GM10248 (cell line): ENCODE data around the gene BCAT1.
"Not testable (repeated sequence)": the region's sequence is repeated elsewhere in the genome, so short reads cannot be mapped to it uniquely, and the experiment has no call there.

Experiments
- CTCF ChIA-PET: fragments of 300-600 bp; sonication (Branson Sonifier 250); formaldehyde crosslinking; extraction: SDS; loops from one replicate; lab custom pipeline; 2021; ENCODE audit warnings: antibody characterized with exemption; lab: Yijun Ruan, JAX
- POLR2A ChIA-PET: fragments of 350-650 bp; sonication (Branson Sonifier 250); formaldehyde crosslinking; extraction: SDS; loops from one replicate; lab custom pipeline; 2020; ENCODE audit warnings: antibody characterized with exemption; lab: Yijun Ruan, JAX
- DNase-seq: peaks from one replicate; pipeline ENCODE4 v3.0.0; 2012; ENCODE audit errors: extremely low spot score
- TF ChIP-seq, protein P1 (sequence below): IDR thresholded peaks from 2 replicates; pipeline ENCODE4 v1.5.1; 2012; ENCODE audit warnings: mild to moderate bottlenecking, low read depth; ENCODE audit errors: extremely low read depth, missing control alignments, control extremely low read depth

Gene BCAT1

DNA sequence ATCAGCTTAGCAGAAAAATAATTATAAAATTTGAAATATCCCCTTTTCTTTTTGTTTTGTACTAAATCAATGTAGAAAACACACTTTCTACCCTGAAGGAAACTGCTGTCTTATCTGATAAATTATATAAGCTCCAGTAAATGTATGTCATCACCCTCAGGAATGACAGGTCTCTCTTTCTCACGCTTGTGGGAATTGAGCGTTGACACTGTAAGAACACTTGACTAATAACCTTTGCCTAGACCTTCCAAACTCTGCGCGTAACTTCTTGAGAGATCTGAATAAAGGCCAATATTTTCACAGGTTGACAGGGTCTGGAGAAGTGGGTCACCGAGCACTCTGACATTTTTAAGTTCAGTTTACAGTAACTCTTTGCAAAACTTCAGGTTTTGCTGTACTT lies 138.5 kb downstream of the BCAT1 start:
- TF ChIP-seq, protein P1, sequence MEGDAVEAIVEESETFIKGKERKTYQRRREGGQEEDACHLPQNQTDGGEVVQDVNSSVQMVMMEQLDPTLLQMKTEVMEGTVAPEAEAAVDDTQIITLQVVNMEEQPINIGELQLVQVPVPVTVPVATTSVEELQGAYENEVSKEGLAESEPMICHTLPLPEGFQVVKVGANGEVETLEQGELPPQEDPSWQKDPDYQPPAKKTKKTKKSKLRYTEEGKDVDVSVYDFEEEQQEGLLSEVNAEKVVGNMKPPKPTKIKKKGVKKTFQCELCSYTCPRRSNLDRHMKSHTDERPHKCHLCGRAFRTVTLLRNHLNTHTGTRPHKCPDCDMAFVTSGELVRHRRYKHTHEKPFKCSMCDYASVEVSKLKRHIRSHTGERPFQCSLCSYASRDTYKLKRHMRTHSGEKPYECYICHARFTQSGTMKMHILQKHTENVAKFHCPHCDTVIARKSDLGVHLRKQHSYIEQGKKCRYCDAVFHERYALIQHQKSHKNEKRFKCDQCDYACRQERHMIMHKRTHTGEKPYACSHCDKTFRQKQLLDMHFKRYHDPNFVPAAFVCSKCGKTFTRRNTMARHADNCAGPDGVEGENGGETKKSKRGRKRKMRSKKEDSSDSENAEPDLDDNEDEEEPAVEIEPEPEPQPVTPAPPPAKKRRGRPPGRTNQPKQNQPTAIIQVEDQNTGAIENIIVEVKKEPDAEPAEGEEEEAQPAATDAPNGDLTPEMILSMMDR: no peak
- ChIA-PET POLR2A (no interaction called here), CTCF (interaction anchor here (1.1 to 2.1 kb wide), 3 partner anchors 11 to 32 kb away, joined by 3 to 9 read pairs (median 3); no protein-coding TSS in a partner anchor)
- DNase-seq: no peak

DNA sequence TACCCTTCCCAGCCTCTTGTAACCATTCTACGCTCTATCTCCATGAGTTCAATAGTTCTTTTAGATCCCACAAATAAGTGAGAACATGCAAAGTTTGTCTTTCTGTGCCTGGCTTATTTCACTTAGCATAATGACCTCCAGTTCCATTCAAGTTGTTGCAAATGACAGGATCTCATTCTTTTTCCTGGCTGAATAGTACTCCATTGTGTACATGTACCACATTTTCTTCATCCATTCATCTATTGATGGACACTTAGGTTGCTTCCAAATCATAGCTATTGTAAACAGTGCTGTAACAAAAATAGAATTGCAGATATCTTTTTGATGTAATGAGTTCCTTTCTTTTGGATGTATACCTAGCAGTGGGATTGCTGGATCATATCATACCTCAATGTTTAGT lies 139.6 kb downstream of the BCAT1 start:
- POLR2A ChIA-PET, DNase-seq: not testable (repeated sequence)
- CTCF ChIA-PET: interaction anchor here (1.1 to 1.4 kb wide), 2 partner anchors 10 to 31 kb away, joined by 3 read pairs; no protein-coding TSS in a partner anchor

DNA sequence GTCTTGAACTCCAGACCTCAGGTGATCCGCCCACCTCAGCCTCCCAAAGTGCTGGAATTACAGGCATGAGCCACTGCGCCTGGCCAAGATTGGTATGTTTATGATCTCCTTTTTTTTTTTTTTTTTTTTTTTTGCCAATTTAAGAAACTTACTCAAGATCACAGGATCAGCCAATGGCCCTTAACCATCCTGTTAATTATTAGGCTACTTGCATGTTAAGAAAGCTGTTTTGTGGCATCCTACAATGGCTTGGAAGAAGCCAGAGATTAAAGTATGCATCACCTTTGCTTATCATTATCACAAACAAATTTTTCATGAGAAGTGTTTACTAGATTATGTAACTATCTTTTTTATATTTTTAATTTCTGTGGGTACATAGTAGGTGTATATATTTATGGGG lies 140.2 kb downstream of the BCAT1 start:
- ChIA-PET POLR2A (no interaction called here), CTCF (interaction anchor here (0.9 kb wide), 2 partner anchors 30 to 31 kb away, joined by 3 read pairs; no protein-coding TSS in a partner anchor)
- DNase-seq: no peak
- TF ChIP-seq, protein P1: no peak

DNA sequence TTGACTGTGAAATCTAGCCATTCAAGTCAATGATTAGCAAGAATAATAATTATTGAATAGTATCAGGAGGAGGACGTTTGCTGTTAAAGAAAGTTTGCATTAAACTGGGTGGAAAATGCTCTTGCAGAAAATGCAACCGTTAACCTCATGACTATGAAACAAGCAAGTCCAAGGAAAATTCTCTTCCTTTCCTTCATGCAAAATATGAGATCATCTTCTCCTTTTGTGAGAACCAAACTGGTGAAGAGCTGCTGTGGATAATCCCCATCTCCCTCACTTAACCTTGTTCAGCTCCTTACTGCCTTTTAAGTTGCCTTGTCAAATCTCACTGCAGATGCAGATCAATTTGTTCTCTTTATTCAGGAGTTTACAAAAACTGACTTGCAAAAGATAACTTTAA lies 142.5 kb downstream of the BCAT1 start:
- POLR2A ChIA-PET: no interaction called here
- no peak for DNase-seq

GRCh38 chr12:24803430-24804245 lies 145.3 kb downstream of the BCAT1 start:
- TF ChIP-seq, protein P1: no peak
- ChIA-PET CTCF (interaction anchor here (1.5 to 1.8 kb wide), 2 partner anchors 10 to 25 kb away, joined by 4 to 11 read pairs; no protein-coding TSS in a partner anchor), POLR2A (no interaction called here)
- DNase-seq: no peak

More for the DNA sequence above, 142.5 kb downstream of the BCAT1 start:
- TF ChIP-seq, protein P1: no peak
- CTCF ChIA-PET: interaction anchor here (1.1 kb wide), 1 partner anchor 8 kb away, joined by 5 read pairs; no protein-coding TSS in a partner anchor

- ChIA-PET CTCF (no interaction called here), POLR2A (no interaction called here)
- DNase-seq: peak; percentile 24
- TF ChIP-seq, protein P1: no peak
Observed at GRCh38 chr12:24798335-24798734, 150.6 kb downstream of the BCAT1 start.

GRCh38 chr12:24797901-24798300 lies 151.0 kb downstream of the BCAT1 start:
- POLR2A ChIA-PET: no interaction called here
- DNase-seq: no peak
- CTCF ChIA-PET: no interaction called here
- TF ChIP-seq, protein P1: no peak
